HG03575 (cell line): ENCODE data around the gene PTOV1.

Experiments used
- ATAC-seq: cut with Tn5 transposase; IDR thresholded peaks from one replicate; pipeline ENCODE4 v1.9.1; 2021; ENCODE audit not compliant: unreplicated experiment, insufficient number of reproducible peaks, low FRiP score; ENCODE audit errors: extremely low read depth

The PTOV1 gene

DNA sequence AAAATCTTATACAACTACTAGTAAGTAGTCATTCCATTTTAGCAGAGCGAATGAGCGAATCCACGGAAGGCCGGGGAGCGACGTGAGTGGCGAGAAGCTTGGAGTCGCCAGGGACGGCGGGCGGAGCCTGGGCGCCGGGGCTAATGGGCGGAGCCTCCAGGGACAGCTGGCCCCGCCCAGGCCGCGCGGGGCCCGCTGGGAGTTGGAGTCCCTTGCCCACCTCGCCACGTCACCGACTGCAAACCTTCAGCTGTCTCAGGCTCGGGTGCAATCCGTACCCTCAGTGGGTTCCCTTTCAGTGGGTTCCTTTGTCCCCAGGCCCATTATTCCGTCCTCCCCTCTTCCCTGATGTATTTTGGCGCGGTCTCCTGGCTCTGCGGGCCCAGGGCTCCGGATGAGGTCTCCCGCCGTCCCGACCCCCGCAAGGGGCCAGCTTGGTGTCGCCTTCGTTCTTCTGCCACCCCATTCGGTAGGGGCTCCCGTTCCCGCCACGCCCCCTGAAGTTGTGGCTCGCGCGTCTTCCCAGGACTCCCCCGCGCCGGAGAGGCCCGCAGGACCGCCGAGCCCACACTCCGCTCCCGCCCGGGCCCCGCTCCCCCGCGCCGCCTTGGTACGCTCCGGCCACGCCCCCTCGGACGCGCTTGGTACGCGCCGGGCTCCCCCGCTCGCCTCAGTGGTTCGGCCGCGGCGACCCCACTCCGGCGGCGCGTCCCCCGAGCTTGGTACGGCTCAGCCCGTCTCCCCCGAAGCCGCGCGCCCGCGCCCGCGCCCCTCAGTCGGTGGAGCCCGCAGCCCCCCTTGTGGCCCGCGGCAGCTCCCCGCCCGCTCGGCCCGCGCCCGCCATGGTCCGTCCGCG, at the start of gene PTOV1:
Gene PTOV1 (plus strand): TSS at position 673 of the 856 bp plus-strand sequence.
- ATAC-seq = no peak

DNA sequence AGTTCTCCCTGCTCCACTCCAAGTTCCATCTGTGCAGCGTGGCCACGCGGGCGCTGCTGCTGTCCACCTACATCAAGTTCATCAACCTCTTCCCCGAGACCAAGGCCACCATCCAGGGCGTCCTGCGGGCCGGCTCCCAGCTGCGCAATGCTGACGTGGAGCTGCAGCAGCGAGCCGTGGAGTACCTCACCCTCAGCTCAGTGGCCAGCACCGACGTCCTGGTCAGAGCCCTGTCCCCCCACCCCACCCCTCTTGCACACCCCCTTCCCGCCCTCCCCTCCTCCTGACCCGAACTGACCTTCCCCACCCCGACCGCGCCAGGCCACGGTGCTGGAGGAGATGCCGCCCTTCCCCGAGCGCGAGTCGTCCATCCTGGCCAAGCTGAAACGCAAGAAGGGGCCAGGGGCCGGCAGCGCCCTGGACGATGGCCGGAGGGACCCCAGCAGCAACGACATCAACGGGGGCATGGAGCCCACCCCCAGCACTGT, 49.5 kb upstream of the PTOV1 start:
- ATAC-seq = no peak

DNA sequence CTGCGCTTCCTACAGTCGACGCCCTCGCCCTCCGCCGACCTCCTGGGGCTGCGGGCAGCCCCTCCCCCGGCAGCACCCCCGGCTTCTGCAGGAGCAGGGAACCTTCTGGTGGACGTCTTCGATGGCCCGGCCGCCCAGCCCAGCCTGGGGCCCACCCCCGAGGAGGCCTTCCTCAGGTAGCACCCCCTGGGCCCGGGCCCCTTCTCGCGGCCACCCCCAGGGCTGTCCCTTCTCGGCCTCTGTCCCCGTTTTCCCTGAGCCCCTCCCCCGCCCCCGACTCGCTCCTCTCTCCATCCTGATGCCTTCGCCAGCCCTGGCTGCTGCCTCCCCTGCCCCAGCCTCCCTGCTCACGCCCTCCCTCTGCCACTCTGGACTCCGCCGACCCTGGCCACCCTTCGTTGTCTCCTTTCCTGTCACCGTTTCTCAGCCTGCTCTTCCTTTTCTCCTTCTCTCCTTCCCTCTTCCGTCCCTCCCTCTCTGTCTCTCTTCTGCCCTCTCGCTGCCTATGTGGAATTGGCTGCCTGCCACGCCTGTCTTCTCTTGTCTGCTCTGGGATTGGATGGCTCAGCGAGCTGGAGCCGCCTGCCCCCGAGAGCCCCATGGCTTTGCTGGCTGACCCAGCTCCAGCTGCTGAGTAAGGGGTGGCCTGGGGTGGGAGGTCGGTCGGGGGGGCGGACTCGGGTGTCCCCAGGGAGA, 48.8 kb upstream of the PTOV1 start:
- no peak for ATAC-seq

DNA sequence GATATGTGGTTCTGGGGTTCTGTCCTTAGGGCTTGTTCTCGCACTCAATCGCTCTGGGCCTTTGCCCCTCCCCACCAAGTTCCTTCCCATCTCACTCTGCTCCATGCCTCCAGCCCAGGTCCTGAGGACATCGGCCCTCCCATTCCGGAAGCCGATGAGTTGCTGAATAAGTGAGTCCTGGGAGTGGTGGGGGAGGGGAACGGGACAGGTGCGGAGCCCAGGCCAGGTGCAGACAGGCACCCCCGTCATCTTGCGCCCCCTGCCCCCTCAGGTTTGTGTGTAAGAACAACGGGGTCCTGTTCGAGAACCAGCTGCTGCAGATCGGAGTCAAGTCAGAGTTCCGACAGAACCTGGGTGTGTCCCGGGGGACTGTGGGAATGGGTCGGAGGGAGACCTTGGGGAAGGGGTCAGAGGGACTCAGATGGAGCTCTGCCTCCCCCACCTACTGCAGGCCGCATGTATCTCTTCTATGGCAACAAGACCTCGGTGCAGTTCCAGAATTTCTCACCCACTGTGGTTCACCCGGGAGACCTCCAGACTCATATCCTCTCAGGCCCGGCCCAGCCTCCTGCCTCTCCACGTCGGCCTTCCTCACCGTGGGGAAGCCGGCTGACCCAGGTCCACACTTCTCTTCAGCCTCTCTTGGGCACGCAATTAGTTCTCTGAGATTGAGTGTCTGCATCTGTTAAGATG, 48.0 kb upstream of the PTOV1 start:
- ATAC-seq = no peak

DNA sequence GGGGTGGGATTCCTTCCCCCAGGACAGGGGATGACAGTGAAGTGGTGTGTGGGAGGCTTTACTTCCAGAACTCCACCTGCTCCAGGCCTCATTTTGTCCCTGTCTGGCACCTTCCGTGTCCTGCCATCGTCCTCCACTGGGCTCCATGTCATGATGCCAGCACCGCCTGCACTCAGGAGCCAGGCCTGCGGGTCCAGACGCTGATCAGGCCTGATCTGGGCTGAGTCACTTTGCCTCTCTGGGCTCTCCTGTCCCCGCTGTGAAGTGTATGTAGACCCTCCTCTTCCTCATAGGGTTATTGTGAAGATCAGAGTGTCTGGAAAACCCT, 47.5 kb upstream of the PTOV1 start:
- ATAC-seq = no peak

DNA sequence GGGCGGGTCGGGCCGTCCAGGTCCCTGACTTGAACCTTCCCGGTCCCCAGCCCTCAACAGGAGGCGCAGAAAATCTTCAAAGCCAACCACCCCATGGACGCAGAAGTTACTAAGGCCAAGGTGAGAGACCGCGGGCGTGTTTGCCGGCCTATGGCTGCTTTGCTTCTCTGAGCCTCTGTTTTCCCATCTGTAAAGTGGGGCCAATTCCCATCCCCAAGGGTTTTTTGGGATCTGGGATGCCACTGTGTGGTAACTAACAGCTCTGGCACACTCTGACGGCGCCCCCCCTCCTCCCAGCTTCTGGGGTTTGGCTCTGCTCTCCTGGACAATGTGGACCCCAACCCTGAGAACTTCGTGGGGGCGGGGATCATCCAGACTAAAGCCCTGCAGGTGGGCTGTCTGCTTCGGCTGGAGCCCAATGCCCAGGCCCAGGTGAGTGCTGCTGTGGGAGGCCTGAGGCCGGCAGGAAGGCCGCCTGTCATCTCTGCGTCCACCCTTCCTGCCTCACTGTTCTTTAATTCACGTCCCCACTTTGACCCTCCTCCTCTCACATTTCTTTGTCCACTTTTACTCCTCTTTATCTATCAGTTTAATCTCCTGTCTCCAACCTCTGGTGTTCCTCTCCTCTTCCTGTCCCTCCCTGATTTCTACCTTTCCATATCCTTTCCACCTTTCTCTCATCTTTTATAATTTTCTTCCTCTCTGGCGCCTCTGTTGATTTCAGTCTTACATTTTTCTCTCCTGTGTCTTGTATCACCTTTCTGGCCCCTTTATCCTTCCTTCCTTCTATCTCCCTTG, 44.9 kb upstream of the PTOV1 start:
- no peak for ATAC-seq

DNA sequence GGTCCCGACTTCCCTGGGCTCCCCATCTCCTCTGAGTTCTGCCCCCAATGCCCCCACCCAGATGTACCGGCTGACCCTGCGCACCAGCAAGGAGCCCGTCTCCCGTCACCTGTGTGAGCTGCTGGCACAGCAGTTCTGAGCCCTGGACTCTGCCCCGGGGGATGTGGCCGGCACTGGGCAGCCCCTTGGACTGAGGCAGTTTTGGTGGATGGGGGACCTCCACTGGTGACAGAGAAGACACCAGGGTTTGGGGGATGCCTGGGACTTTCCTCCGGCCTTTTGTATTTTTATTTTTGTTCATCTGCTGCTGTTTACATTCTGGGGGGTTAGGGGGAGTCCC, 44.4 kb upstream of the PTOV1 start:
- ATAC-seq = no peak

DNA sequence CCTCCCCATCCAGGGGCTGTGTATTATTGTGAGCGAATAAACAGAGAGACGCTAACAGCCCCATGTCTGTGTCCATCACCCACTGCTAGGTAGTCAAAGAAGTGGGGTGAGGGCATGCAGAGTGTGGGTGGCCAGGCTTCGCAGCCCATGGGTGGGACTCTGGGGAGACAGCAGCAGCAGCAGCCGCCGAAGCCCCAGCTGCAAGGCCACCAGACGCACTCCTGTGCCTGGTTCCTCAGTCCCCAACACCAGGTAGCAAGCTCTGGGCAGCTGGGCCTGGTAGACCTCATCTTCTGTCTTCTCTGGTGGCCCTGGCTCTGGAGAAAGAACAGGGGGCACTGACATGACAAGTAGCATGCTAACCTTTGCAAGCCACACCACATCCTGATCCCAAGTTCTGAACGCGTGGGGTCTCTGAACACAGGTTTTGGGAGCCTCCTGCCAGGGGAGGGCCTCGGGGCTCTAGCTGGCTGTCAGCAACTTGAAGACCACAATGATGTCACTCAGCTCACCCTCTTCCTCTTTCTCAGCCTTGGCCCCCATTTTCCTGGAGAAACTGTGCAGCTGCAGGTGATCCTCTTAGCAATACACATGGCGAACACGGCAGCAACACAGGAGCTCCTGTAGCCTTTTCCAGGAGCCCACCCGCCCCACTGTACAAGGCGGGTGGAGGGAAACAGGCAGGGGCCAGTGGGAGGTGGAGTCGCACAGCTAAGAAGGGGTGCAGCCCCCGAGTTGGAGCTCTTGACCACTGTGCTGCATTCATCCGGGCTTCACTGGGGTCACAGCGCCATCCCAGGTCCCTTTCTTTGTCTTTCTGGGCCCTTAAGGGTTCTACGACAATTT, 43.7 kb upstream of the PTOV1 start:
- no peak for ATAC-seq

DNA sequence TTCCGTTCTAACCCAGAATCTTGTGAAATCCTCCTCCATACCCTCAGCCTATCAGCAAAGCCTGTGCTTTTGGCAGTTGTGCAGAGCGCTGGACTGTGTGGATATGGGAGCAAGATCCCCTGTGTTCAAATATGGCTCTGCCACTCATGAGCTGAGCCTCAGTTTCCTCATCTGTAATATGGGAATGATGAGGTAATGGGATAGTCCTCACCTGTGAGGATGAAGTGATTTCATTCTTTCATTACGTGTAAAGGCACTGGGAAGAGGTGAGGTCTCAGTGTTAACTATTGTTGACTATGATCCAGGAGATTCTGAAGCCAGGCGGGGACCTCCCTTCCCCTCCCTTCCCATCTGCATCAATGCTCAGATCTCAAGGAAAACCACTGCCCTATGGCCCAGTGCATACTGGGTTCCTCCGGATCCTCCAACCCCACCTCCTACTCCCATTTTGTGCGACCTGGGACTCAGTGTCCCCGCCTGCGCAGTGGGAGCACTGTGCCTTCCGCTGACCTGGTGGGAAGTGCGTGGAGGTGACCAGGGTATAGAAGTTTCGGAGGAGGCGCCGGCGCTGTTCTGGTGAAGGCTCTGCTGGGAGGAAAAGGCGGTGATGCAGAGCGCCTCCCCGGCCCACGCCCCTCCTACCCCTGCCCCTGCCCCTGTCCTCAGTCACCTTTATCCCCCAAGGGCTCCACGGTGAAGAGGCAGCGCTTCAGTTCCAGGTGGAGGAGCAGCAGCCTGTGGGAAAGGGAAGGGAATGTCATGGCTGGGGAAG, 42.9 kb upstream of the PTOV1 start:
- no peak for ATAC-seq

DNA sequence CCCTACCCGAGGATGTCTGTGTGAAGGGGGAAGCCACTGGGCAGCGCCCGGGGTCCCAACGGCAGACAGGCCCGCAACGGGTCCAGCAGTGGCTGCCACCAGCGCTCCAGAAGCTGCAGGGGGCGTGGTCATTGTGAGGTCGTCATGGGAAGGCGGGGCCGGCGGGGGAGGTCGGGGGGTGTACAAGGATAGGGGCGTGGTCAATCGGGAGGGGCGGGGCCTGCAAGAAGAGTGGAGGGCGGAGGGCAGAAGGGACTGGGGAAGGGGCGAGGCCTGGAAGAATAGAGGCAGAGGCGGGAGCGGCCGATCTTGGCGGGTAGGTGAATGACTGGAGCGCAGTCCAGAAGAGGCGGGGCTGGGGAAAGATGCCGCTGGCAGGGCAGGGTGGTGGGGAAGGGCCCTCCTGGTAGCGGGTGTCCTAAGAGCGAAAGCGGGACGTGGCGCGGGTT, 42.2 kb upstream of the PTOV1 start:
- ATAC-seq = no peak

DNA sequence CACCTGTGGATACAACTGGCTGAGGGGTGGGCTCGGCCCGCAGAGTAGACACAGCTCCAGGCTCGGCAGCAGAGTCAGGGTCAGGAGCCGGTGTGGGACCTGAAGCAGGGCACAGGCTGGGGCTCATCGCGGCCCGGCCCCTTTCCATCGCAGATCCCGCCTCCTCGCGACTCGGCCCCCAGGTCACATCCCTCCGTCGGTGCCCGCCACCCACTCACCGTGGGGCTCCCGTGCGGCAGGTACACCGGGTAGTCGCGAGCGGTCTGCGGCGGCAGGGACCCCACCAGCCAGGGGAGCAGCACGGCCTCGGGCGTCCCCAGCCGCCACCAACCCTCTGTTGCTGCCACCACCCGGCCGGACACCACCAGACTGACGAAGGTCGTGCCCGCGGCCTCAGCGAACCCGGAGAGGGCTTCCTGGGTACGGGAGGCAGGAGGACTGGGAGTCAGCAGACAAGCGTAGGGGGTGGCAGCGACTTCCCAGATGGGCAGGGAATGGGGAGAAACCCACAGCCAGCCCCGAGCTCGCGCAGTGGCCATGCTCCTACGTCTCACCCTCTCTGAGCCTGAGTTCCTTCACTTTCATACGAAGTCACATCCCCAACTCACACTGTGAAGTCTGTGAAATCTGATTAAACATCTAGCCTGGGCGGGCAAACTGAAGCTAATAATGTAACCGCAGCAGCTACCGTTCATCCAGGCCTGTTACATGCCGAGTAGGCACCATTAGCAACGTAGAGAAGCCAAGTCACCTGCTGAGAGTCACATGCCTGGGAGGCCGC, 41.6 kb upstream of the PTOV1 start:
- ATAC-seq = no peak

DNA sequence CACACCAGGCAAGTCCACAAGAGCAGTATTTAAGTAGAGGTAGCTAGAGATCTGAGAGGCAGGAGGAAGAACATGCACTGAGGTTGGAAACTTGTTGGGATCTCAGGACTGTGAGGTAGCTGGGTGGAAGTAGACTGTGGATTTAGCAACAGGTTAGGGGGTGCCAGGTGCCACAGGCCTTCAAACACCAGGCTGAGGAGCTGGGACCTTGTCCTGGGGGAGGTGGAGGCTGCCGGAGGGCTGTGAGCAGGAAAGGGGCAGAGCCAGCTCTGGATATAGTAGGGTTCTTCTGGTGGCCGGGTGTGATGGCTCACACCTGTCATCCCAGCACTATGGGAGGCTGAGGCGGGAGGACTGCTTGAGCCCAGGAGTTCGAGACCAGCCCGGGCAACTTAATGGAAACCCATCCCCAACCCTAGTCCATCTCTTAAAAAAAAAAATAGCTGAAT, 41.0 kb upstream of the PTOV1 start:
- no peak for ATAC-seq

DNA sequence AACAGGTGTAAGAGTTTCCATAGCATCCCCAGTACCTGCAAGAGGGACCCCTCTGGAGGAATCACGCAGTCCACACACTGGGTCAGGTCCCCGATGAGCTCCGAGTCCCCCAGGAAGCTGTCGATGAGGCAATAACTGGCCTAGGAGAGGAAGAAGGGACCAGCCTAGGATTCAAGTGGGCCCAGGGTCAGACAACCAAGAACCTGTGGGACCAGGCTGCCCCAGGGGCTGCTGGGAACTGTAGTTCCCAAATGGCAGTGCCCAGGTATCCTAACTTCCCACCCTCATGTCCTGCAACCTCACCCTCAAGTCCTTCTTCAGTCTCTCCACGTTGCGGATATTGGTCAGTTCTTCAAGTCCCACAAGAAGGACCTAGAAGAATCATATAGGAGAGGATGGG, 39.6 kb upstream of the PTOV1 start:
- no peak for ATAC-seq

DNA sequence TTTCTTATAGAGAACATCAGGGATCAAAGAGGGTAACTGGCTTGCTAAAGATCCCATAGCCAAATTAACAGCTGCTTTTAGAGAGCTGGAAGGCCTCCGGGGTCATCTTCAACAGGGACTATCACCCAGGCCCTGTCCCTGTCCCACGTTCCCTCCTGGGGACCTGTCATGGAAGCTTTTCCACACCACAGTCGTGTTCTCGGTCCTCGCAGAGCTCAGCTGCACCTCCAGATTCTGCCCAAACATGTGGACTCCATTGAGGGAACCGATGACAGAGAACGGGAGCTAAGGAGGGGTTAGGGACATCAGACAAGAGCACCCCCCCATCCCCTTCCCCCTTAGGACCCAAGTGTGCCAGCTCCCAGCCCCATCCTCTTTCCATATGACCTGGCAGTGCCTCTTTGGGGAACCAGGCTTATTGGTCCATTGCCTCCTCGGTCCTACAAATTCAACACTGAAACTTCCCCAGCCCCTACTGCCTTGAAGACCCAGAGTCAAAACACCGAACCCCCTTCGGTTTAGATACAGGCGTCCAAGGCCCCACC, 38.4 kb upstream of the PTOV1 start:
- no peak for ATAC-seq

DNA sequence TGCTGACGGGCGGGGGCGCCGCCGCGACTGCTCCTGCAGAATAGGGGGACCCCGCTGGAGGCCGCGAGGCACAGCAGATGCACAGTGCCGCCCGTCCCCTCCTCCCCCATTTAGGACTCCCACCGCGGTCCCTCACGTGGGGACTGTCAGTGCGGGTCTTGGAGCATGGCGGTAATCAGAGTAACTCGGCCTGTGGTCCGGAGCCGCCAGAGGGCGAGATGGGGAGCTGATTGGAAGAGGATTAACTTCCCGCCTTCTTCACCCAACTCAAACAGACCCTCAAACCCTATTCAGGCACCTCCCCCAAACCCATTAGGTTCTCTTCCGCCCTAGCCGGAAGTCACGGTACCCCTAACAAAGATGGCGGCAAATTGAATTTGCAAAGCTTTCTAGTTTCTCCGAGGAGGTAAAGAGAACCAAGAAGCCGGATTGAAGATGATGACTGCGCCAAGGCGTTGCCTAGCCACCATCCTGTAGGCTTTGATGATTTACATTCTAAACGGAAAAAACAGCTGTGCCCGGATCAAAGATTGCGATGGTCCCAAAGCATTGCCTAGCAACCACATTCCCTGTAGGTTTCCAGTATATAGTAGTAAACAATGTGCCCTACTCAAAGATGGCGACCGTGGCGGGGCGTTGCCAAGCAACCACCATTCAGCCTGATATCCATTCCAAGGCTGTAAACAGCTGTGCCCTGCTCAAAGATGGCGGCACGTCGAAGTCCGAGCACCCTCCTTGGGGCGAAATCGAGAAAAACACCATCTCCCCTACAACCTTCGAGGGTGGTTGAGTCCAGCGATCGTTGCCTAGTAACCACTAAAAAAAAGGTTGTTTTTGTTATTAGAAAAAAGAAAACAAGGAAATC, 37.7 kb upstream of the PTOV1 start, which contains the start of gene FUZ:
Gene FUZ (minus strand): TSS at position 296 of the 865 bp plus-strand sequence. CDS start 186 bp downstream, at position 110.
- no peak for ATAC-seq

DNA sequence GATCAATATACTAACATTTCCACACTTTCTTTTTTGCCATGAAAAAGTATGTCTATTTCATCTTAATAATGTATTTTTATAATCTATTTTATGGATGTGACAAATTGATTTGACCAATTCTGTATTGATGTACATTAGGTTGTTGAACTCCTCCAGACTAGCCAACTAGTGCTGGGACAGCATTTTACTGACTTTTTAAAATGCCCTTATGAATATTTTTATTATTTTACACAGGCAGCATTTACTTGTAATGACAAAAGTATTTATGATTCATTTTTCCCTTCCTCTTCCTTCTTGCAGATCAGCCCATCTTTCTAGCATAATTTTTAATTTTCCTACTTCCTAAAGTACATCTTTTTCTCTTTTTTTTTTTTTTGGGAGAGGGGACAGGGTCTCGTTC, 36.9 kb upstream of the PTOV1 start:
- no peak for ATAC-seq
